Mucosa of stomach (tissue), 1 donor: ENCODE data around the gene DTD1.
"Not testable (repeated sequence)": the region's sequence is repeated elsewhere in the genome, so short reads cannot be mapped to it uniquely, and the experiment has no call there.

Experiments
- H3K27me3 ChIP-seq: one replicate; pipeline ENCODE4 v1.7.0; 2013; ENCODE audit warnings: mild to moderate bottlenecking, low read length; ENCODE audit not compliant: control insufficient read depth, insufficient read depth
- H3K36me3 ChIP-seq: one replicate; pipeline ENCODE4 v1.7.0; 2013; ENCODE audit warnings: low read length; ENCODE audit not compliant: control insufficient read depth, insufficient read depth
- H3K4me1 ChIP-seq: one replicate; pipeline ENCODE4 v1.7.0; 2013; ENCODE audit warnings: mild to moderate bottlenecking, low read length; ENCODE audit not compliant: control insufficient read depth, insufficient read depth
- H3K4me3 ChIP-seq: one replicate; pipeline ENCODE4 v1.7.0; 2013; ENCODE audit warnings: low read length
- H3K9ac ChIP-seq: one replicate; pipeline ENCODE4 v1.7.0; 2013; ENCODE audit warnings: mild to moderate bottlenecking, low read length, moderate library complexity
- H3K9me3 ChIP-seq: one replicate; pipeline ENCODE4 v1.7.0; 2013; ENCODE audit warnings: mild to moderate bottlenecking, low read length, moderate library complexity; ENCODE audit not compliant: control insufficient read depth
- donor health status: Pancreatic carcinoma.

The DTD1 gene

DNA sequence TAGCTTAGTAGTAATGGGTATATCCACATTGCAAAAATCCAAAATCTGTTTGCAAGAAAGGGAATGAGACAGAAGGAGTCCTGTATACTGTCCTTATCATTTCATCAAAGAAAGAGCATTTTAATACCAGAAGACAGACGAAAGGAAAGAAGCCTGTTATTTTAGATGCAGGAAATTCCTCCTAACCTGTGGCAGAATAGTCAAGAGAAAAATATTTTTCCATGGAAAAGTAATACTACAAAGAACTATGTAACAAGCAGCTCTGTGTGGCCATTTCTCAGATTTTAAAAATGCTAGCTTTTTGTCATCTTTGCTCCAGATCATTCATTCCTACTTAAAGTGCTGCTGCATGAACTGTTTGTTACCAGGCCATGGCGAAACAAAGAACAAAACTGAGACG, 152.9 kb downstream of the DTD1 start:
- Histone ChIP-seq H3K9ac (no peak overlapping the region), H3K27me3 (no peaks in the 10 kb centered on the region), H3K9me3 (no peaks in the 10 kb centered on the region), H3K4me3 (no peak overlapping the region), H3K4me1 (peaks cover 12% of the 10 kb centered on the region), H3K36me3 (no peaks in the 10 kb centered on the region)

DNA sequence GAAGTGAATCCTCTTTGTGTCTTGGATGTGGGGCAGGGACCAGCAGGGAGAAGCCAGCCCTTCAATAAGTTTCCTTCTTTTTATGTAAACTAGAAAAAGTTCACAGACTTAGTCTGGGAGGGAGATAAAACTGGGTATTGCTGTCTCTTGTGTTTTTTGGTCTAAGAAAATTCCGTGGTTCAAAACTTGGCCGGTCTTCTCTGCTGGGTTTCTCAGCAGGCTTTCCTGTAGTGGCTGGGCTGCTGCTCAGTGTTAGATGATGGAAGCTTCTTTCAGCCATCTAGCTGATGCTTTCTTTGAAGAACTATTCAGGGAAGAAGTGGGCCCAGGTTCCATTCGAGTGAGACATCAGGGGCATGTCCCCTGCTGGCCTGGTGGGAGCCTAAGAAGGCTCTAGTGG, 155.0 kb downstream of the DTD1 start:
- Histone ChIP-seq H3K9ac (no peak overlapping the region), H3K27me3 (no peaks in the 10 kb centered on the region), H3K4me3 (no peak overlapping the region), H3K4me1 (peaks cover 6% of the 10 kb centered on the region), H3K36me3 (no peaks in the 10 kb centered on the region), H3K9me3 (no peaks in the 10 kb centered on the region)

DNA sequence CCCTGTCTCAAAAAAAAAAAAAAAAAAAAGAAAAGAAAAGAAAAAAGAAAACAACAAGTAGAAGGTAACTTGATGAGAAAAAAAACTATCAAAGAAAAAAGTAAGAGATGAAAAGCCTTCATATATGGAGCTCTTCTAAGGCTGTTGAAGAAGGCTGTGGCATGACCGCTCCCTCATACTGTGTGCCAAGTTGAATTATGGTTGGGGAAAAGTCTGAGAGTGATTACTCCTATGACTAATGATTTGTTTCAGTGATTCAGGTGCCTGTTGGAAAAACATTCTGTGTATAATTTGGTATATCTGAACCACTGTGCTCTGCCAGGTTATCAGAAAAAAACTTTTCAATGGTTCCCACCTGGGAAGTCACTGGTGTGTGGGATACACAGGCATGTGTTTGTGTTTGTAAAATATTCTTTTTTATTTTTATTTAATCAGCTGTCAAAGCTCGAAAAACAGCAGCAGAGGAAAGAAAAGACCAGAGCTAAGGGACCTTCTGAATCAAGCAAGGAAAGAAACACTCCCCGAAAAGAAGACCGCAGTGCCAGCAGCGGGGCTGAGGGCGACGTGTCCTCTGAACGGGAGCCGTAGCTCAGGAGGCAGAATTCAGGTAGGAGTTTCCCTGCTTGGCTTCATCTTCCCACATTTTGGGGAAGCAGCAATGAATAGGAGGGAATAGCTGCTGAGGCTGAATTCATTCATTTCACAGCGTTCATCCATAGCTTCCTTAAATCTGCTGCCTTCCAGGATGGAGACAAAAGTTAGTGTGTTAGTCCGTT, 156.0 kb downstream of the DTD1 start:
- no peaks in the 10 kb centered on the region for H3K9me3 ChIP-seq
- H3K4me3 ChIP-seq: no peak overlapping the region
- H3K4me1 ChIP-seq: no peaks in the 10 kb centered on the region
- H3K9ac ChIP-seq: no peak overlapping the region
- H3K36me3 ChIP-seq: no peaks in the 10 kb centered on the region
- no peaks in the 10 kb centered on the region for H3K27me3 ChIP-seq

DNA sequence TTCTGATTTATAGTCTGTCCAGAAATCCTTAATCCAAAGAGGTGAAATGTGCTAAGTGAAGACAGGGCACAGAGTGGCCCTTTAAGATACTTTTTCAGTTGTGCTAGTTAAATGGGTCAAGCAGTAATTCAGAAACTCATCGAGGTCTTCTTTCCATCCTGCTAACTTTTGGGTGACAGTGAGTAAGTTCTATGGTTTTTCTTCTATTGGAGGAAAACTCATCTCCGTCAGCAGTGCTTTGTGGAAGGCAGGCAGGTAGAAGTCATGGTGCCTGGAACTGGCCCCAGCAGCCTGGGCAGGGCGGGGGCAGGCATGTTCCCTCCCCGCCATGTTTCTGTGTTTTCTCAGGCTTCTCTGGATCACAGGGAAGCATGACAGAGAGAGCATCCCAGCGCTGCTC, 159.2 kb downstream of the DTD1 start:
- no peak overlapping the region for H3K4me3 ChIP-seq
- H3K36me3 ChIP-seq: no peaks in the 10 kb centered on the region
- no peak overlapping the region for H3K9ac ChIP-seq
- no peaks in the 10 kb centered on the region for H3K27me3 ChIP-seq
- H3K4me1 ChIP-seq: no peaks in the 10 kb centered on the region
- H3K9me3 ChIP-seq: no peaks in the 10 kb centered on the region

DNA sequence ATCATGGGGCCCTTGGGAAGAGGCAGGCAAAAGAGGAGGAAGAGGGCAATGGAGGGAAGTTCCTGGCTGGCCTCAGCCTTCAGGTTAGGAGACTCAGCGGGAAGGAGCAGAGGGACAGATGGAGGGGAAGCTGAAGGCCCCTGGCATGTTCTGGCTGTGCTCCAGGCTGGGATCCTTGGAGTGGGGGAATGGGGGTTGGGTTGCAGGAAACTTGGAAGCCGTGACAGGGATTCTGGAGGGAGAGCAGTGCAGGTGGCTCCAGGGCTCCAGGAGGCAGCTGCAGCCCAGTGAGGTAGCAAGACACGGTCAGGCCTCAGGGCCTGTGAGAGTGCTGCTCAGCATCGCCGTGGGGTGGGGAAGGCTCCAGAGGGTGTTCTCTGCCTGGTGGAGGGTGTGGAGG, 161.1 kb downstream of the DTD1 start:
- H3K4me3 ChIP-seq: no peak overlapping the region
- H3K36me3 ChIP-seq: no peaks in the 10 kb centered on the region
- no peaks in the 10 kb centered on the region for H3K9me3 ChIP-seq
- H3K4me1 ChIP-seq: no peaks in the 10 kb centered on the region
- H3K9ac ChIP-seq: no peak overlapping the region
- H3K27me3 ChIP-seq: no peaks in the 10 kb centered on the region

DNA sequence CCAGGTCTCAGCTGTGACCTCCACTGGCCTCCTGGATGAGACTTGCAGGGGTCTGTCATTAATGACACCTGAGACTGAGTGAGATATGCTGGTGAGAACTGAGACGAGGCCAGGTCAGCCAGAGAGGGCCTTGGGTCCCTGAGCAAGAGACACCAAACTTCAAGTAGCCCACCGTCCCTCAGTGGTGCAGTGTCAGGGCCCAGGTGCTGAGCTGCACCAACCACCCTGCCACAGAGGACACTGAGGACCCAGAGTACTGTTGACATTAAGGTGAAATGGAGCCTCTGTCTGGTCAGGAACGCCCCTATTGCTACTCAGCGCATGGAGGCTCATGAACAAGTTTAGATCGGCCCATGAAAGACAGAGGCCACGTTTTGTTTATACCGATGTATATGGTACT, 161.7 kb downstream of the DTD1 start:
- H3K4me1 ChIP-seq: no peaks in the 10 kb centered on the region
- H3K9me3 ChIP-seq: no peaks in the 10 kb centered on the region
- no peak overlapping the region for H3K9ac ChIP-seq
- no peaks in the 10 kb centered on the region for H3K27me3 ChIP-seq
- no peak overlapping the region for H3K4me3 ChIP-seq
- no peaks in the 10 kb centered on the region for H3K36me3 ChIP-seq

DNA sequence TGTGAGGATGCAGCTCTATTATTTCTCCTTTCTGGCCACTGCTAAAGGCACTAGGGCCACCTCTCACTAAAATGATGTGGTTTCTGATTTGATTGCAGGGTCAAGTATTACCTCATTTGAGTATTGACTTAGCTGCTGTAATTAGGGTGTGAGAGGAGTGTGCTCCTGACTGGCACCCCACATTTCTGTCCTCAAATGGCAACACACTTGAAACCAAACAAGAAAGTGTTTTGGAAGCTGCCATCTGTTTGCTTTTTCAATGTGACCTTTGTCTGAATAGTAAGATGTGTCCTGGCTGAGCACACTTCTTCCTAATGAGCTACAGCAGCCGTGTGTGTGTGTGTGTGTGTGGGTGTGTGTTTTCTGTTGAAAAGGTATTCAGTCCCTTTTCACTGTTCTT, 162.9 kb downstream of the DTD1 start:
- H3K36me3 ChIP-seq: no peaks in the 10 kb centered on the region

DNA sequence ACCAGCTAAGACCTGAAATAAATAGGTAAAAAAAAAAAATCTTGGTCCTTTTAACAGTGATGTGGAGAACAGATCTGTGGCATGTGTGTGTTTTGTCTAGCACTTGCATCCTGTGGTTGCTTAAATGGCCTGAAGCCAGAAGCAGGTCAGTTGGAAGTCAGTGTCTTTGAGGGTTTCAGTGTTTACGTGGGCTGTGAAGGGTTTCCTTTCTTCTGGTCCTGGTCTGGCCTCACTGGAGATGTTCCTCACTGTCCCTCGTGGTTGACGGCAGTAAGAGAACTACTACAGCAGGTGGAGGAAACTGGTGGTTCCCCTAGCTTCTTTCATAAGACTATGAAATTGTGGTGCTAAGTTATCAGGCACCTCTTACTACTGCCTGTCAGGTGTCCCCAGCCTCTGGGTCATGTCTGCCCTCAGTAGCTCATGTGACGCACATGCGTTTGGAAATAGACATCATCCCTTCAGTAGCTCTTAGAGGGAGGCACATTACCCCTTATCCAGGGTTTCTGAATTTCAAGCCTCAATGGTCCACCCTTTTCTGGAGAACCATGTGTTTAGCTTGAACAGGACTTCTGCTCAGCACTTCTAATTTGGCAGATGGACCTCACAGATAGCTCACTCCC, 166.3 kb downstream of the DTD1 start:
- no peak overlapping the region for H3K4me3 ChIP-seq
- no peaks in the 10 kb centered on the region for H3K9me3 ChIP-seq
- no peak overlapping the region for H3K9ac ChIP-seq
- H3K36me3 ChIP-seq: no peaks in the 10 kb centered on the region
- H3K4me1 ChIP-seq: no peaks in the 10 kb centered on the region
- no peaks in the 10 kb centered on the region for H3K27me3 ChIP-seq

More for the DNA sequence above, 162.9 kb downstream of the DTD1 start:
- H3K9me3 ChIP-seq: no peaks in the 10 kb centered on the region
- H3K27me3 ChIP-seq: no peaks in the 10 kb centered on the region
- H3K4me1 ChIP-seq: no peaks in the 10 kb centered on the region
- H3K4me3 ChIP-seq: no peak overlapping the region
- no peak overlapping the region for H3K9ac ChIP-seq

DNA sequence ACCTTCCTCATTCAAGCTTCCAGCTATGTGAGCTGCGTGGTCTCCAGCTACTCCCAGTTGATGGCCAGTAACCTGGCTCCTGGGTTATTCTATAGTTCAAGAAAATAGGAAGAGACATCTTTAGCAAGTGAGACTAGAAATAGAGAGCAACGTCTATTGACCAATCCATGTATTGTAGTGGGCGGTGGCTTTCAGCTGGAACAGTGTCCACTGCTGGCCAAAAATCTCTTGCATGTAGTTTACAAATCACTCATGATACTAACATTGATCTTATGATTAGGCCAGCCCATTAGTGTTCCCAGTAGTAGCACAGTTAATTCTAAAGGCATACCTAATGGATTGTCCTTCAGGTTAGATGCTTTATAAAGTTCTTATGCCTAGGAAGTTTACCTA, 166.8 kb downstream of the DTD1 start:
- no peaks in the 10 kb centered on the region for H3K36me3 ChIP-seq
- no peak overlapping the region for H3K9ac ChIP-seq
- H3K4me3 ChIP-seq: no peak overlapping the region
- no peaks in the 10 kb centered on the region for H3K27me3 ChIP-seq
- H3K4me1 ChIP-seq: no peaks in the 10 kb centered on the region
- no peaks in the 10 kb centered on the region for H3K9me3 ChIP-seq

DNA sequence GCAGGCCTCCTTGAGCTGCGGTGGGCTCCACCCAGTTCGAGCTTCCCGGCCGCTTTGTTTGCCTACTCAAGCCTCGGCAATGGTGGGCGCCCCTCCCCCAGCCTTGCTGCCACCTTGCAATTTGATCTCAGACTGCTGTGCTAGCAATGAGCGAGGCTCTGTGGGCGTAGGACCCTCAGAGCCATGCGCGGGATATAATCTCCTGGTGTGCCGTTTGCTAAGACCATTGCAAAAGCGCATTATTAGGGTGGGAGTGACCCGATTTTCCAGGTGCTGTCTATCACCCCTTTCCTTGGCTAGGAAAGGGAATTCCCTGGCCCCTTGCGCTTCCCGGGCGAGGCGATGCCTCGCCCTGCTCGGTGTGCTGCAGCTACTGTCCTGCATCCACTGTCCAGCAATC, 173.0 kb downstream of the DTD1 start:
- H3K9me3 ChIP-seq, H3K36me3 ChIP-seq, H3K4me1 ChIP-seq, H3K4me3 ChIP-seq, H3K9ac ChIP-seq, H3K27me3 ChIP-seq: not testable (repeated sequence)

DNA sequence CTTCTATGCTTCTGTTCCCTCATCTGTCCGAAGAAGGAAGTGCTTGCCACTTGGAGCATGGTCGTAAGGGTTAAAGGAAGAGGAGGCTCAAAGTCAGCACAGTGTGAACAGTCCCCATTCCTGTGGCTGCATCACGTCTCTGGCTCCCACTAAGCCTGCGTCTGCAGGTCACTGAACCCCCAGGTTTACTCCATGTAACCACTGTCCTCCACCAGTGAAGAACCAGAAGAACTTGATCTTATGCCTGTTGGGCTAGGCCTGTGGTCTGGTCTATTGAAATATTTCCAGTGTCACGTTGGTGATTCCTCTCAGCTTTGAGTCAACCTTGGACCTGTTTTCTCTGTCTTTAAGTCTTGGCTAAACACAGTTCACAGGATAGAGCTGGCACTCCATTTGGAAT, 179.8 kb downstream of the DTD1 start:
- Histone ChIP-seq H3K36me3 (no peaks in the 10 kb centered on the region), H3K9me3 (no peaks in the 10 kb centered on the region), H3K27me3 (no peaks in the 10 kb centered on the region), H3K9ac (no peak overlapping the region), H3K4me3 (no peak overlapping the region), H3K4me1 (no peaks in the 10 kb centered on the region)

DNA sequence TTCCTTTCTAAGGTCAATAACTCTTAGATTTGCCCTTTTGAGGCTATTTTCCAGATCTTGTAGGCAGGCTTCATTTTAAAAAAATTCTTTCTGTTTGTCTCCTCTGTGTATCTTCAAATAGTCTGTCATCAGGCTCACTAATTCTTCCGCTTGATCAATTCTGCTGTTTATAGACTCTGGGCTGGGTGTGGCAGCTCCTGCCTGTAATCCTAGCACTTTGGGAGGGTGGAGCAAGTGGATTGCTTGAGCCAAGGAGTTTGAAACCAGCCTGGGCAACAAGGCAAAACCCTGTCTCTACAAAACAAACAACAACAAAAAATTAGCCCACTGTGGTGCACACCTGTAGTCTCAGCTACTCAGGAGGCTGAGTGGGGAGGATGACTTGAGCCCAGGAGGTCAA, 185.7 kb downstream of the DTD1 start:
- H3K4me1 ChIP-seq: no peaks in the 10 kb centered on the region
- H3K9me3 ChIP-seq: no peaks in the 10 kb centered on the region
- no peaks in the 10 kb centered on the region for H3K36me3 ChIP-seq
- no peak overlapping the region for H3K9ac ChIP-seq
- no peak overlapping the region for H3K4me3 ChIP-seq
- no peaks in the 10 kb centered on the region for H3K27me3 ChIP-seq
